Osteocyte (in vitro differentiated cells): ENCODE data around the gene FANCC. TPM values are rescaled to one million over a fixed set of nuclear protein-coding genes. Genes with fewer than 3 reads are reported as not detected.

Experiments
- DNase-seq: peaks from one replicate; pipeline ENCODE4 v3.0.0; 2021; ENCODE audit warnings: mixed read lengths; ENCODE audit not compliant: unreplicated experiment; ENCODE audit errors: extremely low spot score
- H3K27ac Mint-ChIP-seq: one replicate; pipeline ENCODE4 v1.8.0; 2021; ENCODE audit warnings: mild to moderate bottlenecking, mixed read lengths; ENCODE audit not compliant: unreplicated experiment
- H3K27me3 Mint-ChIP-seq: one replicate; pipeline ENCODE4 v1.8.0; 2021; ENCODE audit warnings: mixed read lengths; ENCODE audit not compliant: unreplicated experiment
- H3K36me3 Mint-ChIP-seq: one replicate; pipeline ENCODE4 v1.8.0; 2021; ENCODE audit warnings: mixed read lengths; ENCODE audit not compliant: unreplicated experiment
- H3K4me1 Mint-ChIP-seq: one replicate; pipeline ENCODE4 v1.8.0; 2021; ENCODE audit warnings: mixed read lengths; ENCODE audit not compliant: unreplicated experiment
- H3K4me3 Mint-ChIP-seq: one replicate; pipeline ENCODE4 v1.8.0; 2021; ENCODE audit warnings: mild to moderate bottlenecking, moderate library complexity, mixed read lengths; ENCODE audit not compliant: unreplicated experiment
- H3K9me3 Mint-ChIP-seq: one replicate; pipeline ENCODE4 v1.8.0; 2021; ENCODE audit warnings: mixed read lengths; ENCODE audit not compliant: unreplicated experiment
- CTCF ChIP-seq: fragments of 200-600 bp; sonication (generic); IDR thresholded peaks from 2 replicates; pipeline ENCODE4 v1.5.0; 2021; ENCODE audit warnings: antibody characterized with exemption, mild to moderate bottlenecking, moderate library complexity
- total RNA-seq: library from RNA; stranded (reverse); gene quantifications from 2 replicates; pipeline ENCODE4 v1.2.1, GENCODE V29; 2021

FANCC gene
- total RNA-seq, 1 donor from 2014 or later = 12.3 TPM

GRCh38 chr9:95128177-95128524, 189.4 kb downstream of the FANCC start:
- DNase-seq = no peak
- no peaks in the 10 kb centered on the region for H3K9me3 Mint-ChIP-seq
- H3K36me3 Mint-ChIP-seq = no peaks in the 10 kb centered on the region
- no peaks in the 10 kb centered on the region for H3K27me3 Mint-ChIP-seq
- TF ChIP-seq CTCF = no peak
- no peak overlapping the region for H3K27ac Mint-ChIP-seq
- H3K4me1 Mint-ChIP-seq = peaks cover 66% of the 10 kb centered on the region
- no peak overlapping the region for H3K4me3 Mint-ChIP-seq

- no peaks in the 10 kb centered on the region for H3K27me3 Mint-ChIP-seq
- no peak overlapping the region for H3K27ac Mint-ChIP-seq
- H3K4me1 Mint-ChIP-seq = peaks cover 66% of the 10 kb centered on the region
- TF ChIP-seq CTCF = peak; percentile 100
- peak; percentile 94 for DNase-seq
- peak overlapping the region; percentile 59 for H3K4me3 Mint-ChIP-seq
- H3K36me3 Mint-ChIP-seq = no peaks in the 10 kb centered on the region
- H3K9me3 Mint-ChIP-seq = no peaks in the 10 kb centered on the region
Measured at GRCh38 chr9:95127249-95128176, 190.0 kb downstream of the FANCC start.

- Mint-ChIP-seq H3K4me1 (peaks cover 64% of the 10 kb centered on the region), H3K36me3 (no peaks in the 10 kb centered on the region), H3K27me3 (no peaks in the 10 kb centered on the region), H3K27ac (no peak overlapping the region), H3K4me3 (no peak overlapping the region), H3K9me3 (no peaks in the 10 kb centered on the region)
- DNase-seq = no peak
- TF ChIP-seq CTCF = no peak
Measured at GRCh38 chr9:95126739-95127138, 190.8 kb downstream of the FANCC start.

GRCh38 chr9:95125652-95126051, 191.9 kb downstream of the FANCC start:
- no peaks in the 10 kb centered on the region for H3K36me3 Mint-ChIP-seq
- no peaks in the 10 kb centered on the region for H3K9me3 Mint-ChIP-seq
- H3K27me3 Mint-ChIP-seq = no peaks in the 10 kb centered on the region
- DNase-seq = no peak
- peak overlapping the region; percentile 50 for H3K27ac Mint-ChIP-seq
- no peak for TF ChIP-seq CTCF
- no peak overlapping the region for H3K4me3 Mint-ChIP-seq
- peaks cover 63% of the 10 kb centered on the region for H3K4me1 Mint-ChIP-seq

GRCh38 chr9:95124582-95125367, 192.7 kb downstream of the FANCC start:
- H3K4me1 Mint-ChIP-seq = peaks cover 55% of the 10 kb centered on the region
- peak; percentile 33 for TF ChIP-seq CTCF
- H3K27ac Mint-ChIP-seq = peak overlapping the region; percentile 14
- no peak overlapping the region for H3K4me3 Mint-ChIP-seq
- H3K27me3 Mint-ChIP-seq = no peaks in the 10 kb centered on the region
- H3K36me3 Mint-ChIP-seq = no peaks in the 10 kb centered on the region
- no peak for DNase-seq
- H3K9me3 Mint-ChIP-seq = no peaks in the 10 kb centered on the region
